ENCODE measurements around the gene DMRTB1.

Gene DMRTB1

GRCh38 chr1:53495633-53496345 is 36.6 kb downstream of the DMRTB1 start:
- DNase-seq = no peak

GRCh38 chr1:53498555-53499131 is 39.4 kb downstream of the DMRTB1 start:
- no peak for DNase-seq

- DNase-seq = no peak
Observed at GRCh38 chr1:53499257-53500203, 40.3 kb downstream of the DMRTB1 start.

- no peak for DNase-seq
Observed at GRCh38 chr1:53500204-53501064, 41.2 kb downstream of the DMRTB1 start.

DNA sequence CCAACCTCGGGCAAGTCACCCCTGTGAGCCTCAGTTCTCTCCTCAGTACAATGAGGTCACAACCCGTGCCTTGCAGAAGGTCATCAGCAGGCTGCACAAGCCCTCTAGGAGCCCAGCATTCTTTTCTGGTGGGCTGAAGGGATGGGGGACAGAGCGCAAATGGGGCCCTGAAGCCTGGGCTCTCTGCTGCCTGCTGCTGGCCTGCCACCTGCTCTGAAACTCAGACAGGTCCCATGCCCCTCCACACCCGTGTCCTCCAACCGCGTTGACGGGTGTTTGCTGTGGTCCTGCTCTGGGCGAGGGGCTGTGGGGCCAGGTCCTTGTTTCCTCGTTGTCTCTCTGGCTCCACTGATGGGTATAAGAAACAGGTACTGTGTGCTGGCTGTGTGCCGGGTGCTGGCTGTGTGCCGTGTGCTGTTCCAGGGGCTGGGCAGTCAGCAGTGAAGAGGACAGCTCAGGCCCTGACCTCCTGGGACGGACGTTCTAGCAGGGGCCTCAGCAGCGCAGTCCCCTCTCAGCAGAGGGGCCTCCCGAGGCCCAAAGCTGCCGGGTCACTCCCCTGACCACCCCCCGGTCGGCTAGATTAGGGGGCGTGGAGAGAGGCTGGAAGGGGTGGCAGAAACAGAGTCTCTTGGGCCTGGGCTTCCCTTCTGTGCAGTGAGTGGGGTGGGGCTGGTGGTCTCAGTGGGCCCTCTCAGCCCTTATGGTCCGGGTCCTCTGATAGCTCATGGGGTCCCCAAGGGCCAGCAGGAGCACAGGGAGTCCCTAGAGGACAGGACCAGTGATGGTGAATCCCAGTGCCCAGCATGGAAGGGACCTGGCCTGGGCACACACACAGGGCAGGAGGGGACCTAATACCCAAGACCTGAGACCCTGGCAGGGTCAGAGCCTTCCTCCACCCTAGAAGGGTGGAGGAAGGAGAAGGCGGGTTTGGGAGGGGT is 42.1 kb downstream of the DMRTB1 start:
- no peak for DNase-seq

- DNase-seq = no peak
Observed at GRCh38 chr1:53502641-53503432, 43.6 kb downstream of the DMRTB1 start.

- no peak for DNase-seq
Observed at GRCh38 chr1:53503433-53504217, 44.4 kb downstream of the DMRTB1 start.

DNA sequence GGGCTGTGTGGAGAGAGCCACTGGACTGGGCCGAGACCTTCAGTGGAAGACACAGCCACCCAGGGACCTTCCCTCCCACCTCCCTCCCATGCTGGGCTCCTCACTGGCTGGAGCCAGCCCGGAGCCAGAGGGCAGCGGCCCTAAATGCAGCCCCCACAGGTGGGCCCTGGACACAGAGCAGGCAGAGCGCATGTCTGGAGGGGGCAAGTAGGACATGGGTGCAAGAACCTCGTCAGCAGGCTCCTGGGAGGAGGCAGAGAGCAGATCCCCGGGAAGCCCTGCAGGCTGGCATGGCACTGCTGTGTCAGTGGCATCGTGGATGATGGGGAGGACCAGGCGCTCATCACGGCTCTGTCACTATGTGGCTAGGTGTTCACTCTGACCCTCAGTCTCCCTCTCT is 45.7 kb downstream of the DMRTB1 start:
- DNase-seq = no peak

GRCh38 chr1:53505401-53505800 is 46.2 kb downstream of the DMRTB1 start:
- no peak for DNase-seq

GRCh38 chr1:53505891-53506290 is 46.7 kb downstream of the DMRTB1 start:
- no peak for DNase-seq

GRCh38 chr1:53506355-53507050 is 47.3 kb downstream of the DMRTB1 start:
- DNase-seq = no peak

- no peak for DNase-seq
Observed at GRCh38 chr1:53507116-53507820, 48.1 kb downstream of the DMRTB1 start.

GRCh38 chr1:53508056-53508990 is 49.1 kb downstream of the DMRTB1 start:
- no peak for DNase-seq

- DNase-seq = no peak
Observed at GRCh38 chr1:53508991-53509666, 49.9 kb downstream of the DMRTB1 start.

- no peak for DNase-seq
Observed at GRCh38 chr1:53509775-53510174, 50.6 kb downstream of the DMRTB1 start.

DNA sequence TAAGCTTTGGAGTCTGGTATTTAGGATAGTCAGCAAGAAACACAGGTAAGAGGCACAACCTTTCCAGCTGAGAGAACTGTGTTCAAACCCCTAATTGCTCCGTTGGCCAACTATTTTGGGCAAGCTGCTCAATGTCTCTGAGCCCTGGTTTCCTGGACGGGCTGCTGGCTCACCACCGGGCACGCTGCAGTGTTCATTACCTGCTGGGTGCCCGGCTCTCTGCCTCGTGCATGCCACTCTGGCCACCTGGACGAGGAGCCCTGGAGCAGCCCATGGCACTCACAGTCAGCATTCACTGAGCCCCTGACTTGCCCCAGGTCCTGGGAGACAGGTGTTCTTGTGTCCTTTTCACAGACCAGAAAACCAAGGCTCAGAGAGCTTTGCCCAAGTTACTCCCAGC is 51.0 kb downstream of the DMRTB1 start:
- DNase-seq = no peak
